ENCODE measurements around the gene OR52I1.

- no peak for TF ChIP-seq CTCF (IDR thresholded peaks at IDR 0.05; ENCODE audit: insufficient read depth, low read depth, low read length)
- TF ChIP-seq EZH2 (IDR thresholded peaks at IDR 0.05; ENCODE audit: insufficient read depth, low read length): no peak
Measured at GRCh38 chr11:4642043-4642442, 48.2 kb downstream of the OR52I1 start.

Data from astrocyte (in vitro differentiated cells and primary cell).